Adrenal gland (tissue), 12 donors: ENCODE data around the gene SYT14. TPM values are rescaled to one million over a fixed set of nuclear protein-coding genes. Genes with fewer than 3 reads are reported as not detected.
"Not testable (repeated sequence)": the region's sequence is repeated elsewhere in the genome, so short reads cannot be mapped to it uniquely, and the experiment has no call there.

Source experiments
- DNase-seq, 7 donors: peaks; one replicate each; pipeline ENCODE4 v3.0.0-alpha.2; 2019 to 2020
- H3K27ac ChIP-seq, 5 donors: fragments of 200-600 bp; sonication (generic) in 4 of 5; 1 replicate in 3 of 5; 2 replicates in 2 of 5; pipeline versions ENCODE4 v1.5.1 to v1.8.0; 2016 to 2020; ENCODE audit warnings: mild to moderate bottlenecking in 1 of 5
- H3K27me3 ChIP-seq: fragments of 200-600 bp; 2 replicates; pipeline ENCODE4 v1.8.0; 2021
- H3K36me3 ChIP-seq, 2 donors: fragments of 200-600 bp; replicated peaks in 1 of 2; 1 replicate in 1 of 2; 2 replicates in 1 of 2; pipeline versions ENCODE4 v1.5.1 to v1.8.0; 2018 to 2022
- H3K4me1 ChIP-seq, 2 donors: fragments of 200-600 bp; replicated peaks in 1 of 2; 1 replicate in 1 of 2; 2 replicates in 1 of 2; pipeline versions ENCODE4 v1.5.1 to v1.8.0; 2018 to 2021
- H3K4me3 ChIP-seq, 4 donors: fragments of 200-600 bp; sonication (generic) in 3 of 4; one replicate each; pipeline ENCODE4 v1.5.1; 2016 to 2018
- H3K9me3 ChIP-seq, 3 donors: fragments of 200-600 bp; sonication (generic) in 1 of 3; replicated peaks in 1 of 3; 1 replicate in 2 of 3; 2 replicates in 1 of 3; pipeline versions ENCODE4 v1.5.1 to v1.8.0; 2016 to 2021
- CTCF ChIP-seq, 6 experiments: fragments of 450-650 bp in 4 of 6; fragments of 200-600 bp in 2 of 6; sonication (generic) in 1 of 6; IDR thresholded peaks; 1 replicate in 5 of 6; 2 replicates in 1 of 6; pipeline versions ENCODE4 v1.5.1 to v1.8.0; 2016 to 2021; ENCODE audit warnings: antibody characterized with exemption in 6 of 6, mild to moderate bottlenecking in 2 of 6, moderate library complexity in 1 of 6
- POLR2A ChIP-seq, 2 donors: fragments of 450-650 bp; IDR thresholded peaks; one replicate each; pipeline ENCODE4 v1.6.1; 2017; ENCODE audit warnings: antibody characterized with exemption in 2 of 2, mild to moderate bottlenecking in 2 of 2, moderate library complexity in 1 of 2
- WGBS, 4 donors: extraction: QIAGEN DNeasy Blood & Tissue Kit in 2 of 4; methylation state at CpG; one replicate each; pipeline versions ENCODE4 v1.1.5 to v1.1.7; 2013 to 2017; 5-methylcytosine and 5-hydroxymethylcytosine counted together
- intact Hi-C, 2 donors: fragments of 100-400 bp; cut with DNase I; formaldehyde crosslinking; loops; one replicate each; pipeline versions ENCODE4 v1.14.1 to v1.15.0; 2022 to 2023
- polyA plus RNA-seq, 3 donors: library from polyadenylated mRNA; stranded (reverse); fragments of 200-250 nt in 2 of 3; fragments of 350-450 nt in 1 of 3; fragmentation: Illumina TruSeq in 1 of 3; extraction: RNeasy Lipid Tissue Mini Kit (QIAGEN cat#74804) in 1 of 3; gene quantifications; one replicate each; pipeline ENCODE4 v1.2.3, GENCODE V29; 2013 to 2014
- total RNA-seq, 9 donors: library from RNA; depleted of rRNA in 4 of 9; stranded (reverse); fragments of >200 nt in 4 of 9; fragments of 120-200 nt in 1 of 9; fragmentation: NEBNext Ultra II Directional in 1 of 9; extraction: Animal tissue kit (Norgen Biotek cat#: 25700) in 1 of 9; gene quantifications; one replicate each; pipeline versions ENCODE4 v1.1.0 to v1.2.4, GENCODE V29; 2013 to 2023
- donor health status: healthy with polysubstance abuse.
- donor health status: Bipolar disorder and iron deficiency.
- donor health status: DM: yes; HTN: yes; CAD: no.
- donor health status: DM: no; HTN: no; CAD: no.
- donor health status: DM: no; HTN: no; CAD: no.
- donor health status: DM: yes; HTN: yes; CAD: no.

SYT14 gene
- total and polyA plus RNA-seq, 12 donors = 0.57 to 8.1 (median 3.5) TPM

- TF ChIP-seq POLR2A (IDR thresholded peaks at IDR 0.05) = no peak
- TF ChIP-seq CTCF (IDR thresholded peaks at IDR 0.05) = no peak
- Histone ChIP-seq H3K9me3 (no peaks in the 10 kb centered on the region), H3K36me3 (no peaks in the 10 kb centered on the region), H3K4me1 (no peaks in the 10 kb centered on the region), H3K4me3 (no peak overlapping the region), H3K27ac (no peak overlapping the region), H3K27me3 (no peaks in the 10 kb centered on the region)
- no peak for DNase-seq
- WGBS, 4 donors = 75 to 84% (median 82%) methylated on average over 7 of the region's 7 CpGs
- intact Hi-C loops = no loop called here
These were observed 232.2 kb downstream of the SYT14 start for GRCh38 chr1:210170220-210170619.

GRCh38 chr1:210174133-210174532, 236.1 kb downstream of the SYT14 start:
- TF ChIP-seq CTCF (IDR thresholded peaks at IDR 0.05) (no peak), POLR2A (IDR thresholded peaks at IDR 0.05) (no peak)
- Histone ChIP-seq H3K36me3 (no peaks in the 10 kb centered on the region), H3K9me3 (no peaks in the 10 kb centered on the region), H3K27ac (no peak overlapping the region), H3K4me3 (no peak overlapping the region), H3K27me3 (no peaks in the 10 kb centered on the region), H3K4me1 (no peaks in the 10 kb centered on the region)
- 86 to 96% (median 87%) methylated on average over 8 of the region's 8 CpGs for WGBS, 4 donors
- DNase-seq = no peak
- intact Hi-C loops = no loop called here

DNA sequence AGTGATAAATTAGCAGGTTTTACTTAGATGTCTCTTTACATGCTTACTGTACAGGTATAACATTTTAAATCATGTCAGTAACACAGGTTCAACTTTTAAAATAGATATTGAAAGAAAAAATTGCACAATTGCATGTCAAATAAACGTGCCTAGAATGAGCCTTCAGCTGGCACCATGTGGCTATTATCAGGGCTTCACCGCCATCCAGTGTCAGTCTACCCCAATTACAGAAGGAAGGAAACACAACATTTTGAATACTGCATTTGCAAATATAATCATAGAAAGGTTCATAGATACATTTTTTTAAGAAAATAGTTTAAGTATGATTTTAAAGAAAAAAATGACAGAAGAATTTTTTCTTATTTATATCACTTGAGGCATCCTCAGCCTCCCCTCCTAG, 247.0 kb downstream of the SYT14 start:
- no peaks in the 10 kb centered on the region for H3K36me3 ChIP-seq
- intact Hi-C loops = no loop called here
- TF ChIP-seq CTCF (IDR thresholded peaks at IDR 0.05) (no peak), POLR2A (IDR thresholded peaks at IDR 0.05) (no peak)
- no peak overlapping the region for H3K4me3 ChIP-seq
- H3K9me3 ChIP-seq = no peaks in the 10 kb centered on the region
- WGBS, 4 donors = 49 to 64% (median 56%) methylated on average over 2 of the region's 2 CpGs
- H3K4me1 ChIP-seq = no peaks in the 10 kb centered on the region
- no peak for DNase-seq
- no peak overlapping the region for H3K27ac ChIP-seq
- no peaks in the 10 kb centered on the region for H3K27me3 ChIP-seq

DNA sequence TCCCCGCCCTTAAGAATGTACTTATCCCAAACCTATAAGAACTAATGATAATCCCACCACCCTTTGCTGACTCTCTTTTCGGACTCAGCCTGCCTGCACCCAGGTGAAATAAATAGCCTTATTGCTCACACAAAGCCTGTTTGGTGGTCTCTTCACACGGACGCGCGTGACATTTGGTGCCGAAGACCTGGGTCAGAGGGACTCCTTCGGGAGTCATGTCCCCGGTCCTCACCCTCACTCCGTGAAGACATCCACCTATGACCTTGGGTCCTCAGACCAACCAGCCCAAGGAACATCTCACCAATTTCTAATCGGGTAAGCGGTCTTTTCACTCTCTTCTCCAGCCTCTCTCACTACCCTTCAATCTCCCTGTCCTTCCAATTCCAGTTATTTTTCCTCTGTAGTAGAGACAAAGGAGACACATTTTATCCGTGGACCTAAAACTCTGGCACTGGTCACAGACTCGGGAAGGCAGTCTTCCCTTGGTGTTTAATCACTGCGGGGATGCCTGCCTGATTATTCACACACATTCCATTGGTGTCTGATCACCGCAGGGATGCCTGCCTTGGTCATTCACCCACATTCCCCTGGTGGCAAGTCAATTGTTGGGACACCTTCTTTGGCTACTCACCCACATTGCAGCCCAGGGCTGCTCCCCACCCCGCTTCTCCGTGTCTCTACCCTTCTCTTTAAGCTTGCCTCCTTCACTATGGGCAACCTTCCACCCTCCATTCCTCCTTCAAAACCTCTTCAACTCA, 250.0 kb downstream of the SYT14 start:
- H3K4me1 ChIP-seq, H3K4me3 ChIP-seq, H3K36me3 ChIP-seq, H3K9me3 ChIP-seq, H3K27ac ChIP-seq, intact Hi-C loops, H3K27me3 ChIP-seq, DNase-seq: not testable (repeated sequence)
- WGBS, 4 donors = 76 to 91% (median 90%) methylated on average over 18 of the region's 18 CpGs

GRCh38 chr1:210189426-210189825, 251.4 kb downstream of the SYT14 start:
- Histone ChIP-seq H3K9me3 (no peaks in the 10 kb centered on the region), H3K27me3 (no peaks in the 10 kb centered on the region), H3K4me3 (no peak overlapping the region), H3K4me1 (no peaks in the 10 kb centered on the region), H3K27ac (no peak overlapping the region), H3K36me3 (no peaks in the 10 kb centered on the region)
- no peak for TF ChIP-seq POLR2A (IDR thresholded peaks at IDR 0.05)
- no peak for TF ChIP-seq CTCF (IDR thresholded peaks at IDR 0.05)
- intact Hi-C loops = no loop called here
- no peak for DNase-seq
- 80 to 100% (median 85%) methylated on average over 4 to 7 of the region's 7 CpGs for WGBS, 4 donors
